ENCODE data around the gene RSPH6A. TPM values are rescaled to one million over a fixed set of nuclear protein-coding genes. Genes with fewer than 3 reads are reported as not detected.

The RSPH6A gene
- total and polyA plus RNA-seq, 2 of the 4 experiments (the other 2 are of a cell fraction) = under 0.01 to 0.09 TPM

- TF ChIP-seq, protein P1, sequence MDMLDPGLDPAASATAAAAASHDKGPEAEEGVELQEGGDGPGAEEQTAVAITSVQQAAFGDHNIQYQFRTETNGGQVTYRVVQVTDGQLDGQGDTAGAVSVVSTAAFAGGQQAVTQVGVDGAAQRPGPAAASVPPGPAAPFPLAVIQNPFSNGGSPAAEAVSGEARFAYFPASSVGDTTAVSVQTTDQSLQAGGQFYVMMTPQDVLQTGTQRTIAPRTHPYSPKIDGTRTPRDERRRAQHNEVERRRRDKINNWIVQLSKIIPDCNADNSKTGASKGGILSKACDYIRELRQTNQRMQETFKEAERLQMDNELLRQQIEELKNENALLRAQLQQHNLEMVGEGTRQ (IDR thresholded peaks at IDR 0.05; ENCODE audit: low read depth, low read length) = no peak
Observed at GRCh38 chr19:45814166-45814780, 835 bp downstream of the RSPH6A start (continued).

- no peak overlapping the region for H3K27ac ChIP-seq (ENCODE audit: insufficient read depth, low read length)
- peak overlapping the region; percentile 64; the same call in 1 of the 2 replicates for H2BK20ac ChIP-seq (ENCODE audit: low read depth, low read length)
- H4K91ac ChIP-seq (ENCODE audit: insufficient read depth, low read depth, low read length) = peak overlapping the region; percentile 59; the same call in 1 of the 2 replicates
- in situ Hi-C loops (cut with MboI; ENCODE audit: low sequenced_read_pairs) (no loop called here), dilution Hi-C loops (cut with HindIII; ENCODE audit: low sequenced_read_pairs, unreplicated experiment) (no loop called here), intact Hi-C loops (cut with micrococcal nuclease) (no loop called here)
- no peak overlapping the region for H3K23ac ChIP-seq (ENCODE audit: low read depth, low read length)
- H3K36me3 ChIP-seq (ENCODE audit: control insufficient read depth, insufficient read depth, low read length) = peaks cover 3% of the 10 kb centered on the region; the same call in 1 of the 2 replicates
- 94% methylated on average over 6 of the region's 6 CpGs; no CpG with 5 or more reads in 1 of the 2 experiments for WGBS, 2 experiments (ENCODE audit: extremely low coverage in 2 of 2, insufficient read length in 1 of 2)
- H4K8ac ChIP-seq (ENCODE audit: low read depth in 2 of 2, low read length in 2 of 2) = no peak overlapping the region
- no peak overlapping the region for H3K4me3 ChIP-seq (ENCODE audit: insufficient read depth, low read depth, low read length)
- no peak overlapping the region; the same call in 2 of the 3 replicates for H2BK15ac ChIP-seq (ENCODE audit: low read depth, low read length)
- no peak for ATAC-seq (ENCODE audit: low read depth)
- H3K4me1 ChIP-seq (ENCODE audit: control insufficient read depth, insufficient read depth, low read length) = peaks cover 8% of the 10 kb centered on the region
- ChIA-PET POLR2A (ENCODE audit: unreplicated experiment) (no interaction called here), CTCF (no interaction called here)
- H3K27me3 ChIP-seq (ENCODE audit: control insufficient read depth, insufficient read depth, low read length) = no peaks in the 10 kb centered on the region
- no peak for DNase-seq
- no peak overlapping the region for H2AFZ ChIP-seq (replicated peaks; ENCODE audit: low read length, poor library complexity)
- peak overlapping the region; percentile 34; the same call in 1 of the 2 replicates for H2BK120ac ChIP-seq (ENCODE audit: low read depth, low read length)
- TF ChIP-seq CHD1 (IDR thresholded peaks at IDR 0.05; ENCODE audit: low read depth, low read length) (no peak), MAFK (IDR thresholded peaks at IDR 0.05; ENCODE audit: low read depth, low read length) (no peak), MAZ (IDR thresholded peaks at IDR 0.05; ENCODE audit: borderline replicate concordance, low read depth, low read length) (no peak), RAD21 (IDR thresholded peaks at IDR 0.05; ENCODE audit: low read length) (no peak), FOS (IDR thresholded peaks at IDR 0.05; ENCODE audit: low read depth, low read length) (no peak), CEBPB (IDR thresholded peaks at IDR 0.05; ENCODE audit: low read depth, low read length) (no peak), RFX5 (IDR thresholded peaks at IDR 0.05; ENCODE audit: low read depth, low read length) (no peak), SMC3 (IDR thresholded peaks at IDR 0.05; ENCODE audit: low read depth, low read length) (no peak), MXI1 (IDR thresholded peaks at IDR 0.05; ENCODE audit: borderline replicate concordance, low read depth, low read length) (no peak), RCOR1 (IDR thresholded peaks at IDR 0.05; ENCODE audit: insufficient replicate concordance, low read length) (no peak)
- TF ChIP-seq, protein P2, sequence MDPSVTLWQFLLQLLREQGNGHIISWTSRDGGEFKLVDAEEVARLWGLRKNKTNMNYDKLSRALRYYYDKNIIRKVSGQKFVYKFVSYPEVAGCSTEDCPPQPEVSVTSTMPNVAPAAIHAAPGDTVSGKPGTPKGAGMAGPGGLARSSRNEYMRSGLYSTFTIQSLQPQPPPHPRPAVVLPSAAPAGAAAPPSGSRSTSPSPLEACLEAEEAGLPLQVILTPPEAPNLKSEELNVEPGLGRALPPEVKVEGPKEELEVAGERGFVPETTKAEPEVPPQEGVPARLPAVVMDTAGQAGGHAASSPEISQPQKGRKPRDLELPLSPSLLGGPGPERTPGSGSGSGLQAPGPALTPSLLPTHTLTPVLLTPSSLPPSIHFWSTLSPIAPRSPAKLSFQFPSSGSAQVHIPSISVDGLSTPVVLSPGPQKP (IDR thresholded peaks at IDR 0.05; ENCODE audit: borderline replicate concordance, low read depth, low read length) = no peak
- TF ChIP-seq, protein P1 (IDR thresholded peaks at IDR 0.05; ENCODE audit: low read depth, low read length) = no peak
- no peak overlapping the region for H3K56ac ChIP-seq (ENCODE audit: extremely low read depth, insufficient read depth, low read length)
- no peaks in the 10 kb centered on the region; a peak in 1 of 4 replicates for H3K79me1 ChIP-seq (ENCODE audit: low read depth in 1 of 2, low read length in 2 of 2)
- no peak overlapping the region; the same call in 1 of the 2 replicates for H3K14ac ChIP-seq (replicated peaks; ENCODE audit: low read depth, low read length)
- H3K9ac ChIP-seq (ENCODE audit: low read depth, low read length) = no peak overlapping the region
- H2BK5ac ChIP-seq (ENCODE audit: low read depth, low read length, poor library complexity, severe bottlenecking) = no peak overlapping the region
- peak overlapping the region; percentile 70 for H2AK9ac ChIP-seq (replicated peaks; ENCODE audit: low read depth, low read length, poor library complexity)
- peaks cover 5% of the 10 kb centered on the region for H3K9me1 ChIP-seq (ENCODE audit: insufficient read depth, low read length)
- H3K4ac ChIP-seq (ENCODE audit: low read depth, low read length) = no peak overlapping the region; the same call in 1 of the 2 replicates
- no peak overlapping the region for H3K18ac ChIP-seq (ENCODE audit: low read depth, low read length)
- H3K9me3 ChIP-seq (ENCODE audit: control insufficient read depth, insufficient read depth, low read length) = no peaks in the 10 kb centered on the region
- no TSS peak for BruUV-seq (replicated peaks)
- no peak overlapping the region for H4K5ac ChIP-seq (ENCODE audit: low read depth, low read length)
- no peak overlapping the region for H3K4me2 ChIP-seq (ENCODE audit: low read depth, low read length)
- H4K20me1 ChIP-seq (ENCODE audit: insufficient read depth, low read length) = peaks cover 5% of the 10 kb centered on the region; the same call in 1 of the 2 replicates
- peak overlapping the region; percentile 26; the same call in 1 of the 2 replicates for H2AK5ac ChIP-seq (ENCODE audit: low read depth, low read length)
Observed at GRCh38 chr19:45812297-45812696, 2.8 kb downstream of the RSPH6A start.

Measured in IMR-90 (cell line).